A549 treated with CORT108297 at 1 μM for 4 hours (cell line): Measurements from ENCODE around the gene POF1B. TPM values are rescaled to one million over a fixed set of nuclear protein-coding genes. Genes with fewer than 3 reads are reported as not detected.

Source experiments
- total RNA-seq: library from RNA; stranded (reverse); fragments of 200-300 nt; extraction: Qiagen RNA extraction; gene quantifications from 5 replicates; pipeline ENCODE4 v1.2.3, GENCODE V29; 2022

The POF1B gene
- 2.4 to 3.3 TPM (median 2.5 TPM) in 5 replicates for total RNA-seq

GRCh38 chrX:85379174-85379907 is at the start of gene POF1B:
Gene POF1B (minus strand): TSS chrX:85379665. CDS start chrX:85379454, 211 bp downstream.

GRCh38 chrX:85243761-85244449 is 135.6 kb downstream of the POF1B start, which contains the start of the genes SATL1 and ZNF711:
Gene SATL1 (minus strand): TSS chrX:85243779. CDS start chrX:85108968, 134,811 bp downstream.
Gene ZNF711 (plus strand): TSS chrX:85243991. CDS start chrX:85247573, 3,582 bp downstream.

Other genes with a start within 250 kb of the POF1B start
- gene SATL1, start 135.9 kb downstream of the POF1B start, total RNA-seq = not detected in 5 replicates
- 0.78 to 0.91 TPM (median 0.81 TPM) in 5 replicates for gene ZNF711, start 135.7 kb downstream of the POF1B start, total RNA-seq